GM23338 (cell line): ENCODE data around the gene OPN3. TPM values are rescaled to one million over a fixed set of nuclear protein-coding genes. Genes with fewer than 3 reads are reported as not detected.

Experiments
- ATAC-seq: fragments of 200-7000 bp; cut with Tn5 transposase; 3 replicates; pipeline ENCODE4 v1.9.1; 2020
- DNase-seq: peaks from one replicate; pipeline ENCODE4 v3.0.0-alpha.2; 2015; ENCODE audit warnings: low spot score
- H2AFZ ChIP-seq: fragments of 200-600 bp; sonication (generic); 2 replicates; pipeline ENCODE4 v1.8.0; 2016; ENCODE audit warnings: antibody characterized with exemption, mild to moderate bottlenecking, moderate library complexity
- H3F3A ChIP-seq: fragments of 200-600 bp; sonication (generic); replicated peaks from 2 replicates; pipeline ENCODE4 v1.8.0; 2017; ENCODE audit warnings: antibody characterized with exemption, mixed run types, low read depth
- H3K27ac ChIP-seq: fragments of 200-600 bp; sonication (generic); 2 replicates; pipeline ENCODE4 v1.6.1; 2016; ENCODE audit warnings: low read depth
- H3K27me3 ChIP-seq: fragments of 200-600 bp; sonication (generic); 2 replicates; pipeline ENCODE4 v1.8.0; 2016; ENCODE audit warnings: mild to moderate bottlenecking, mixed run types, moderate library complexity; ENCODE audit not compliant: insufficient read depth
- H3K36me3 ChIP-seq: fragments of 200-600 bp; sonication (generic); 2 replicates; pipeline ENCODE4 v1.8.0; 2016; ENCODE audit warnings: mild to moderate bottlenecking; ENCODE audit not compliant: insufficient read depth
- H3K4me1 ChIP-seq: fragments of 200-600 bp; sonication (generic); 2 replicates; pipeline ENCODE4 v1.8.0; 2016; ENCODE audit warnings: mild to moderate bottlenecking, moderate library complexity; ENCODE audit not compliant: insufficient read depth
- H3K4me2 ChIP-seq: fragments of 200-600 bp; sonication (generic); 2 replicates; pipeline ENCODE4 v1.7.1; 2017; ENCODE audit warnings: mixed run types
- H3K4me3 ChIP-seq: fragments of 200-600 bp; sonication (generic); 2 replicates; pipeline ENCODE4 v1.6.1; 2016; ENCODE audit warnings: mixed run types
- H3K79me2 ChIP-seq: fragments of 200-600 bp; sonication (generic); replicated peaks from 2 replicates; pipeline ENCODE4 v1.8.0; 2017; ENCODE audit warnings: mild to moderate bottlenecking; ENCODE audit not compliant: insufficient read depth
- H3K9me2 ChIP-seq: fragments of 200-600 bp; sonication (generic); 2 replicates; pipeline ENCODE4 v1.8.0; 2017; ENCODE audit not compliant: insufficient read depth
- H4K20me1 ChIP-seq: fragments of 200-600 bp; sonication (generic); replicated peaks from 2 replicates; pipeline ENCODE4 v1.8.0; 2017; ENCODE audit warnings: mild to moderate bottlenecking; ENCODE audit not compliant: insufficient read depth
- H3K27ac Mint-ChIP-seq: 2 replicates; pipeline ENCODE4 v1.8.0; 2020; ENCODE audit warnings: inconsistent platforms, mild to moderate bottlenecking, moderate library complexity, mixed read lengths
- H3K27me3 Mint-ChIP-seq: 3 replicates; pipeline ENCODE4 v1.8.0; 2022; ENCODE audit warnings: low read depth, mild to moderate bottlenecking, moderate library complexity, mixed read lengths, inconsistent platforms; ENCODE audit not compliant: insufficient read depth, poor library complexity
- H3K36me3 Mint-ChIP-seq: 3 replicates; pipeline ENCODE4 v1.8.0; 2021; ENCODE audit warnings: low read depth, mild to moderate bottlenecking, inconsistent platforms, moderate library complexity, mixed read lengths
- H3K4me1 Mint-ChIP-seq: 3 replicates; pipeline ENCODE4 v1.8.0; 2020; ENCODE audit warnings: mild to moderate bottlenecking, inconsistent platforms, mixed read lengths
- H3K4me3 Mint-ChIP-seq: 3 replicates; pipeline ENCODE4 v1.8.0; 2021; ENCODE audit warnings: moderate library complexity, mild to moderate bottlenecking, inconsistent platforms, mixed read lengths
- H3K9me3 Mint-ChIP-seq: 3 replicates; pipeline ENCODE4 v1.8.0; 2020; ENCODE audit warnings: moderate library complexity, mild to moderate bottlenecking, inconsistent platforms, mixed read lengths
- CREB1 ChIP-seq: fragments of 250-450 bp; sonication (Bioruptor Pico); IDR thresholded peaks from 2 replicates; pipeline ENCODE4 v1.5.0; 2020; ENCODE audit warnings: low read depth, mild to moderate bottlenecking, moderate library complexity
- CTCF ChIP-seq, 2 experiments: fragments of 200-600 bp in 1 of 2; sonication (generic) in 1 of 2; conservative IDR thresholded peaks; 2 replicates each; pipeline versions ENCODE4 v1.5.1 to v1.6.1; 2016 to 2017; ENCODE audit warnings: antibody characterized with exemption in 2 of 2, low read depth in 2 of 2, mild to moderate bottlenecking in 2 of 2, moderate library complexity in 1 of 2
- ETS1 ChIP-seq: IDR thresholded peaks from 2 replicates; pipeline ENCODE4 v1.6.1; 2016; ENCODE audit warnings: antibody characterized with exemption
- EZH2phosphoT487 ChIP-seq: fragments of 200-600 bp; sonication (generic); IDR thresholded peaks from one replicate; pipeline ENCODE4 v1.8.1; 2018; ENCODE audit warnings: antibody characterized with exemption; ENCODE audit not compliant: unreplicated experiment
- JUNB ChIP-seq: IDR thresholded peaks from one replicate; pipeline ENCODE4 v1.6.1; 2016; ENCODE audit warnings: antibody characterized with exemption; ENCODE audit not compliant: unreplicated experiment
- NANOG ChIP-seq: IDR thresholded peaks from 2 replicates; pipeline ENCODE4 v1.6.1; 2016; ENCODE audit warnings: antibody characterized with exemption, borderline replicate concordance
- POLR2AphosphoS5 ChIP-seq: IDR thresholded peaks from 2 replicates; pipeline ENCODE4 v1.6.1; 2016; ENCODE audit warnings: antibody characterized with exemption, low read depth
- REST ChIP-seq: IDR thresholded peaks from one replicate; pipeline ENCODE4 v1.6.1; 2018; ENCODE audit warnings: antibody characterized with exemption; ENCODE audit not compliant: unreplicated experiment
- STAT1 ChIP-seq: IDR thresholded peaks from one replicate; pipeline ENCODE4 v1.6.1; 2016; ENCODE audit warnings: antibody characterized with exemption; ENCODE audit not compliant: unreplicated experiment
- ZNF114 ChIP-seq: fragments of 250-450 bp; sonication (Bioruptor Pico); IDR thresholded peaks from 2 replicates; pipeline ENCODE4 v1.5.0; 2020; ENCODE audit warnings: mild to moderate bottlenecking, moderate library complexity
- ZNF331 ChIP-seq: fragments of 250-450 bp; sonication (Bioruptor Pico); IDR thresholded peaks from 2 replicates; pipeline ENCODE4 v1.5.0; 2020; ENCODE audit warnings: low read depth, mild to moderate bottlenecking, moderate library complexity
- polyA plus RNA-seq: library from polyadenylated mRNA; unstranded; fragments of >200 nt; fragmentation: Nextera tagmentation; extraction: Ambion mirVana; gene quantifications from 2 replicates; pipeline ENCODE4 v1.2.1, GENCODE V29; 2016
- total RNA-seq: library from RNA; depleted of rRNA; stranded (reverse); fragments of >200 nt; shearing (Covaris generic); gene quantifications from 2 replicates; pipeline ENCODE4 v1.2.3, GENCODE V29; 2014

OPN3 gene
- total and polyA plus RNA-seq, 2 experiments from 2014 or later = 23.7 to 46.8 TPM

GRCh38 chr1:241675983-241676382 is 35.8 kb upstream of the OPN3 start:
- no peaks in the 10 kb centered on the region for H3K36me3 Mint-ChIP-seq
- no peaks in the 10 kb centered on the region for H3K4me1 Mint-ChIP-seq
- Histone ChIP-seq H4K20me1 (no peaks in the 10 kb centered on the region), H3K27ac (no peak overlapping the region), H3K4me1 (no peaks in the 10 kb centered on the region), H3K9me2 (no peaks in the 10 kb centered on the region), H3K27me3 (no peaks in the 10 kb centered on the region), H3K4me2 (no peak overlapping the region), H3K79me2 (no peaks in the 10 kb centered on the region), H3K36me3 (no peaks in the 10 kb centered on the region), H3K4me3 (no peak overlapping the region), H2AFZ (no peak overlapping the region), H3F3A (no peaks in the 10 kb centered on the region)
- H3K4me3 Mint-ChIP-seq = no peak overlapping the region
- H3K9me3 Mint-ChIP-seq = no peaks in the 10 kb centered on the region
- H3K27ac Mint-ChIP-seq = no peak overlapping the region
- H3K27me3 Mint-ChIP-seq = no peaks in the 10 kb centered on the region
- ATAC-seq (no peak), DNase-seq (no peak)
- TF ChIP-seq ZNF114 (CRISPR knock-in tag) (no peak), EZH2phosphoT487 (no peak), CTCF (conservative IDR thresholded peaks at IDR 0.05; ENCODE audit: low read depth in 2 of 2) (no peak), ETS1 (no peak), NANOG (no peak)

- no peak overlapping the region for H2AFZ ChIP-seq
- no peaks in the 10 kb centered on the region for H3K36me3 ChIP-seq
- H3K79me2 ChIP-seq = no peaks in the 10 kb centered on the region
- H3F3A ChIP-seq = no peaks in the 10 kb centered on the region
- Mint-ChIP-seq H3K4me3 (no peak overlapping the region), H3K27me3 (no peaks in the 10 kb centered on the region), H3K9me3 (no peaks in the 10 kb centered on the region), H3K4me1 (peaks cover 5% of the 10 kb centered on the region; the same call in 2 of the 3 replicates), H3K36me3 (no peaks in the 10 kb centered on the region), H3K27ac (no peak overlapping the region)
- DNase-seq = no peak
- H3K9me2 ChIP-seq = no peaks in the 10 kb centered on the region
- no peak for ATAC-seq
- no peak overlapping the region for H3K4me2 ChIP-seq
- TF ChIP-seq CREB1 (CRISPR knock-in tag) (no peak), ZNF114 (CRISPR knock-in tag) (no peak), CTCF (conservative IDR thresholded peaks at IDR 0.05; ENCODE audit: low read depth in 2 of 2) (no peak), ETS1 (no peak), EZH2phosphoT487 (no peak), NANOG (no peak), POLR2AphosphoS5 (no peak), JUNB (no peak), STAT1 (no peak), REST (no peak), ZNF331 (CRISPR knock-in tag) (no peak)
- no peak overlapping the region for H3K4me3 ChIP-seq
- no peaks in the 10 kb centered on the region for H3K27me3 ChIP-seq
- no peak overlapping the region for H3K27ac ChIP-seq
- no peaks in the 10 kb centered on the region for H3K4me1 ChIP-seq
- no peaks in the 10 kb centered on the region for H4K20me1 ChIP-seq
These were observed 34.7 kb upstream of the OPN3 start for GRCh38 chr1:241674805-241675384.
